IMR-90 (cell line): ENCODE data around the gene SNX25. TPM values are rescaled to one million over a fixed set of nuclear protein-coding genes. Genes with fewer than 3 reads are reported as not detected.

Source experiments
- ATAC-seq: fragments of 200-7000 bp; cut with Tn5 transposase; 2 replicates; pipeline ENCODE4 v1.9.1; 2020; ENCODE audit warnings: low read depth, mild to moderate bottlenecking, moderate library complexity
- BruUV-seq: library from RNA; stranded (reverse); fragments of 400-500 nt; replicated peaks from 2 replicates; lab custom pipeline; 2021; lab: Mats Ljungman, UMichigan
- CTCF ChIA-PET: fragments of 300-600 bp; formaldehyde crosslinking; extraction: SDS; loops from one replicate; lab custom pipeline; 2021; ENCODE audit warnings: antibody characterized with exemption; lab: Yijun Ruan, JAX
- POLR2A ChIA-PET: fragments of 300-600 bp; sonication (Branson Sonifier 250); formaldehyde crosslinking; loops from one replicate; lab custom pipeline; 2022; ENCODE audit warnings: antibody characterized with exemption; ENCODE audit not compliant: unreplicated experiment; lab: Charles Lee
- DNase-seq: peaks from one replicate; pipeline ENCODE4 v3.0.0; 2013
- H2AFZ ChIP-seq: replicated peaks from 2 replicates; pipeline ENCODE3; 2013; ENCODE audit warnings: low read length, mild to moderate bottlenecking; ENCODE audit not compliant: poor library complexity
- H2AK5ac ChIP-seq: 2 replicates; pipeline ENCODE4 v1.6.1; 2013; ENCODE audit warnings: low read depth, low read length, inconsistent platforms
- H2AK9ac ChIP-seq: replicated peaks from 2 replicates; pipeline ENCODE3; 2013; ENCODE audit warnings: mild to moderate bottlenecking, low read depth, low read length, moderate library complexity; ENCODE audit not compliant: poor library complexity
- H2BK120ac ChIP-seq: 2 replicates; pipeline ENCODE4 v1.6.1; 2013; ENCODE audit warnings: low read depth, low read length, inconsistent platforms
- H2BK15ac ChIP-seq: 3 replicates; pipeline ENCODE4 v1.6.1; 2013; ENCODE audit warnings: low read depth, low read length, inconsistent platforms
- H2BK20ac ChIP-seq: 2 replicates; pipeline ENCODE4 v1.6.1; 2013; ENCODE audit warnings: low read depth, mild to moderate bottlenecking, inconsistent platforms, low read length, moderate library complexity
- H2BK5ac ChIP-seq: 2 replicates; pipeline ENCODE4 v1.6.1; 2013; ENCODE audit warnings: mild to moderate bottlenecking, low read depth, low read length, inconsistent platforms; ENCODE audit not compliant: poor library complexity, severe bottlenecking
- H3K14ac ChIP-seq: replicated peaks from 2 replicates; pipeline ENCODE4 v1.6.1; 2013; ENCODE audit warnings: low read depth, low read length, inconsistent platforms
- H3K18ac ChIP-seq: 2 replicates; pipeline ENCODE4 v1.6.1; 2013; ENCODE audit warnings: low read depth, low read length, control low read depth
- H3K23ac ChIP-seq: 2 replicates; pipeline ENCODE4 v1.6.1; 2013; ENCODE audit warnings: low read depth, low read length, inconsistent platforms
- H3K27ac ChIP-seq: 2 replicates; pipeline ENCODE4 v1.5.1; 2013; ENCODE audit warnings: mild to moderate bottlenecking, control low read depth, low read length; ENCODE audit not compliant: insufficient read depth
- H3K27me3 ChIP-seq: 2 replicates; pipeline ENCODE4 v1.6.1; 2013; ENCODE audit warnings: low read length; ENCODE audit not compliant: control insufficient read depth, insufficient read depth
- H3K36me3 ChIP-seq: 2 replicates; pipeline ENCODE4 v1.6.1; 2013; ENCODE audit warnings: low read length, mixed read lengths; ENCODE audit not compliant: control insufficient read depth, insufficient read depth
- H3K4ac ChIP-seq: 2 replicates; pipeline ENCODE4 v1.6.1; 2013; ENCODE audit warnings: low read depth, low read length, inconsistent platforms
- H3K4me1 ChIP-seq: 2 replicates; pipeline ENCODE4 v1.6.1; 2013; ENCODE audit warnings: low read length, mixed read lengths; ENCODE audit not compliant: control insufficient read depth, insufficient read depth
- H3K4me2 ChIP-seq: 2 replicates; pipeline ENCODE4 v1.6.1; 2013; ENCODE audit warnings: low read depth, mild to moderate bottlenecking, control low read depth, low read length, moderate library complexity
- H3K4me3 ChIP-seq: 2 replicates; pipeline ENCODE4 v1.5.1; 2013; ENCODE audit warnings: low read depth, mild to moderate bottlenecking, control low read depth, low read length, moderate library complexity; ENCODE audit not compliant: insufficient read depth
- H3K56ac ChIP-seq: 2 replicates; pipeline ENCODE4 v1.6.1; 2013; ENCODE audit warnings: low read length, inconsistent platforms; ENCODE audit not compliant: insufficient read depth; ENCODE audit errors: extremely low read depth
- H3K79me1 ChIP-seq, 2 experiments: 2 replicates each; pipeline ENCODE4 v1.6.1; 2013; ENCODE audit warnings: low read length in 2 of 2, inconsistent platforms in 1 of 2, low read depth in 1 of 2
- H3K9ac ChIP-seq: 2 replicates; pipeline ENCODE4 v1.6.1; 2013; ENCODE audit warnings: low read depth, low read length, control low read depth
- H3K9me1 ChIP-seq: 2 replicates; pipeline ENCODE4 v1.6.1; 2013; ENCODE audit warnings: low read length, inconsistent platforms; ENCODE audit not compliant: insufficient read depth
- H3K9me3 ChIP-seq: 2 replicates; pipeline ENCODE4 v1.6.1; 2013; ENCODE audit warnings: low read length; ENCODE audit not compliant: control insufficient read depth, insufficient read depth
- H4K20me1 ChIP-seq: 2 replicates; pipeline ENCODE4 v1.6.1; 2013; ENCODE audit warnings: low read length, inconsistent platforms; ENCODE audit not compliant: insufficient read depth
- H4K5ac ChIP-seq: 2 replicates; pipeline ENCODE4 v1.6.1; 2013; ENCODE audit warnings: mild to moderate bottlenecking, low read depth, low read length, control low read depth
- H4K8ac ChIP-seq, 2 experiments: 2 replicates each; pipeline ENCODE4 v1.6.1; 2013; ENCODE audit warnings: low read depth in 2 of 2, low read length in 2 of 2, control low read depth in 1 of 2, inconsistent platforms in 1 of 2
- H4K91ac ChIP-seq: 2 replicates; pipeline ENCODE4 v1.6.1; 2013; ENCODE audit warnings: low read depth, low read length, inconsistent platforms; ENCODE audit not compliant: insufficient read depth
- CEBPB ChIP-seq: IDR thresholded peaks from 2 replicates; pipeline ENCODE4 v1.6.1; 2012; ENCODE audit warnings: low read depth, low read length, improper control_type of control experiment
- CHD1 ChIP-seq: IDR thresholded peaks from 2 replicates; pipeline ENCODE4 v1.6.1; 2012; ENCODE audit warnings: low read depth, low read length, improper control_type of control experiment
- FOS ChIP-seq: fragments of 150-350 bp; IDR thresholded peaks from 2 replicates; pipeline ENCODE4 v1.6.1; 2016; ENCODE audit warnings: low read depth, low read length
- MAZ ChIP-seq: IDR thresholded peaks from 2 replicates; pipeline ENCODE4 v1.6.1; 2012; ENCODE audit warnings: low read depth, mild to moderate bottlenecking, low read length, improper control_type of control experiment, moderate library complexity, borderline replicate concordance
- NFE2L2 ChIP-seq: fragments of 150-350 bp; IDR thresholded peaks from 2 replicates; pipeline ENCODE4 v1.6.1; 2016; ENCODE audit warnings: low read depth, mild to moderate bottlenecking, low read length
- RAD21 ChIP-seq: IDR thresholded peaks from 2 replicates; pipeline ENCODE4 v1.6.1; 2012; ENCODE audit warnings: low read length, improper control_type of control experiment
- RCOR1 ChIP-seq: IDR thresholded peaks from 2 replicates; pipeline ENCODE4 v1.6.1; 2012; ENCODE audit warnings: mild to moderate bottlenecking, low read length, improper control_type of control experiment; ENCODE audit not compliant: insufficient replicate concordance
- WGBS, 2 experiments: methylation state at CpG; one replicate each; pipeline versions ENCODE4 v1.1.5 to v1.1.7; 2013; ENCODE audit warnings: missing lambda C conversion rate in 2 of 2; ENCODE audit not compliant: insufficient read length in 1 of 2; ENCODE audit errors: extremely low coverage in 2 of 2; 5-methylcytosine and 5-hydroxymethylcytosine counted together
- dilution Hi-C: fragments of 300-500 bp; cut with HindIII; formaldehyde crosslinking; loops from one replicate; pipeline ENCODE4 v1.14.3; 2018; ENCODE audit warnings: low sequenced_read_pairs; ENCODE audit not compliant: unreplicated experiment
- in situ Hi-C: fragments of 300-500 bp; cut with MboI; formaldehyde crosslinking; loops from 3 replicates; pipeline ENCODE4 v1.14.3; 2019; ENCODE audit warnings: low sequenced_read_pairs, inconsistent platforms, mixed read lengths
- intact Hi-C: fragments of 100-400 bp; cut with micrococcal nuclease; formaldehyde crosslinking; loops from 2 replicates; pipeline ENCODE4 v1.10.0; 2022
- polyA plus RNA-seq, 3 experiments: library from polyadenylated mRNA; depleted of rRNA; stranded (reverse); fragments of >200 nt; gene quantifications; 2 replicates each; pipeline ENCODE4 v1.2.3, GENCODE V29; 2012; ENCODE audit warnings: low replicate concordance in 1 of 3
- total RNA-seq: library from RNA; depleted of rRNA; stranded (reverse); fragments of >200 nt; gene quantifications from 2 replicates; pipeline ENCODE4 v1.2.3, GENCODE V29; 2012
- TF ChIP-seq, protein P1 (sequence below): conservative IDR thresholded peaks from 2 replicates; pipeline ENCODE4 v1.5.1; 2012; ENCODE audit warnings: mild to moderate bottlenecking, low read depth, low read length, improper control_type of control experiment

The SNX25 gene
- total and polyA plus RNA-seq, 2 of the 4 experiments (the other 2 are of a cell fraction): 11.4 to 28.3 TPM

DNA sequence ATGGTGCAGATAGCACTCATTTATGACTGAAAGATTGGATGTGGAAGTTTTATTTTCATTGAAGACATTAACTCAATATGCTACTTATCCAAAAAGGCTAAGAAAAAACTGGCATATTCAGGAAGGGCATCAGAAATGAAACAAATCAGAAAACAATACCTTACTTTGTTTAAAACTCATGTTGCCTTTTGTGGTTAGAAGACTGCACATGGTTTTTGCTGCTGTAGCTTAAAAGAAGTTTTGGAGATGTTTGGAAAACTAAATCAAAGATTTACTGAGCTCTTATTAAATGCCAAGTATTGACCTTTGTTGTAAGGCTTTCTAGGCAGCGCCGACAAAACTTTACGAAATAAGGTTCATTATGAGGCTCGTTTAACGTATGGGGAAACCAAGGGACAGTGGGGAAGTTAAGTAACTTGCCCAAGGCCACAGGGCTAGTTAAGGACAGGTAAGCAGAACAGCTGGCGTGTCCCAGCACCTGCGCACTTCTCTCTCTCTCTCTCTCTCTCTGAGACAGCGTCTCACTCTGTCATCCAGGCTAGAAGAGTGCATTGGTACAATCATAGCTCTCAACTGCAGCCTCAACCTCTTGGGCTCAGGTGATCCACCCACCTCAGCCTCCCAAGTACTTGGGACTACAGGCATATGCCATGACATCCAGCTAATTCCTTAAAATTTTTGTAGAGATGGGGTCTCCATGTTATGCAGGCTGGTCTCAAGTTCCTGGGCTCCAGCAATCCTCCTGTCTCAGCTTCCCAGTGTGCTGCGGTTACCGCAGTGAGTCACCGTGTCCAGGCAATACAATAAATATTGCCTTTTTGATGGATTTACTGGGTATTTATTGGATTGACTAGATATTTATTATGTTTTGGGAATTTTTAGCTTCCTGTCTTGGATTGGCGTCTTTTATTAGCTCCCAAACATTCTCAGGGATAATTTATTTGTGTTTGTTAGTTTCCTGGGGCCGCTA is 170.2 kb downstream of the SNX25 start:
- no peak overlapping the region for H3K4me3 ChIP-seq
- H3K9me1 ChIP-seq: peaks cover 4% of the 10 kb centered on the region; the same call in 1 of the 2 replicates
- ChIA-PET CTCF (no interaction called here), POLR2A (no interaction called here)
- no peak overlapping the region for H2AK5ac ChIP-seq
- 100% methylated on average over 3 of the region's 13 CpGs; no CpG with 5 or more reads in 1 of the 2 experiments for WGBS, 2 experiments
- H3K23ac ChIP-seq: no peak overlapping the region
- H4K20me1 ChIP-seq: no peaks in the 10 kb centered on the region
- in situ Hi-C loops: no loop called here
- H3K14ac ChIP-seq: no peak overlapping the region
- no peak overlapping the region for H2BK120ac ChIP-seq
- peaks cover 5% of the 10 kb centered on the region for H3K9me3 ChIP-seq
- H4K5ac ChIP-seq: no peak overlapping the region
- dilution Hi-C loops: no loop called here
- no peak overlapping the region for H3K27ac ChIP-seq
- H3K9ac ChIP-seq: no peak overlapping the region
- no peak overlapping the region for H3K56ac ChIP-seq
- no peak overlapping the region for H2AFZ ChIP-seq
- H3K27me3 ChIP-seq: no peaks in the 10 kb centered on the region
- no TSS peak for BruUV-seq
- intact Hi-C loops: no loop called here
- no peak overlapping the region for H2BK15ac ChIP-seq
- H3K18ac ChIP-seq: no peak overlapping the region
- H3K4me2 ChIP-seq: no peak overlapping the region
- no peak overlapping the region for H2BK5ac ChIP-seq
- DNase-seq (no peak), ATAC-seq (no peak)
- TF ChIP-seq FOS (no peak), CHD1 (no peak), RCOR1 (no peak), RAD21 (no peak), MAZ (no peak), NFE2L2 (no peak), CEBPB (no peak)
- TF ChIP-seq, protein P1, sequence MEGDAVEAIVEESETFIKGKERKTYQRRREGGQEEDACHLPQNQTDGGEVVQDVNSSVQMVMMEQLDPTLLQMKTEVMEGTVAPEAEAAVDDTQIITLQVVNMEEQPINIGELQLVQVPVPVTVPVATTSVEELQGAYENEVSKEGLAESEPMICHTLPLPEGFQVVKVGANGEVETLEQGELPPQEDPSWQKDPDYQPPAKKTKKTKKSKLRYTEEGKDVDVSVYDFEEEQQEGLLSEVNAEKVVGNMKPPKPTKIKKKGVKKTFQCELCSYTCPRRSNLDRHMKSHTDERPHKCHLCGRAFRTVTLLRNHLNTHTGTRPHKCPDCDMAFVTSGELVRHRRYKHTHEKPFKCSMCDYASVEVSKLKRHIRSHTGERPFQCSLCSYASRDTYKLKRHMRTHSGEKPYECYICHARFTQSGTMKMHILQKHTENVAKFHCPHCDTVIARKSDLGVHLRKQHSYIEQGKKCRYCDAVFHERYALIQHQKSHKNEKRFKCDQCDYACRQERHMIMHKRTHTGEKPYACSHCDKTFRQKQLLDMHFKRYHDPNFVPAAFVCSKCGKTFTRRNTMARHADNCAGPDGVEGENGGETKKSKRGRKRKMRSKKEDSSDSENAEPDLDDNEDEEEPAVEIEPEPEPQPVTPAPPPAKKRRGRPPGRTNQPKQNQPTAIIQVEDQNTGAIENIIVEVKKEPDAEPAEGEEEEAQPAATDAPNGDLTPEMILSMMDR: no peak
- no peak overlapping the region for H4K91ac ChIP-seq
- no peak overlapping the region for H3K4ac ChIP-seq
- peaks cover 7% of the 10 kb centered on the region for H3K36me3 ChIP-seq
- no peak overlapping the region for H2AK9ac ChIP-seq
- no peak overlapping the region for H4K8ac ChIP-seq
- H3K4me1 ChIP-seq: no peaks in the 10 kb centered on the region
- H2BK20ac ChIP-seq: no peak overlapping the region
- H3K79me1 ChIP-seq: no peaks in the 10 kb centered on the region
